GM23248 (cell line): ENCODE measurements around the gene TBC1D21.

Experiments used
- EZH2 ChIP-seq: fragments of 200-600 bp; sonication (generic); IDR thresholded peaks from 2 replicates; pipeline ENCODE4 v1.6.1; 2018; ENCODE audit warnings: antibody characterized with exemption, mild to moderate bottlenecking; ENCODE audit not compliant: insufficient read depth, poor library complexity, severe bottlenecking
- EZH2phosphoT487 ChIP-seq: fragments of 200-600 bp; sonication (generic); IDR thresholded peaks from 2 replicates; pipeline ENCODE4 v1.6.1; 2018; ENCODE audit warnings: antibody characterized with exemption, moderate library complexity, mild to moderate bottlenecking, low read depth; ENCODE audit not compliant: insufficient read depth

- TF ChIP-seq EZH2, result no peak
- TF ChIP-seq EZH2phosphoT487, result no peak
These were observed 60.9 kb downstream of the TBC1D21 start for GRCh38 chr15:73934281-73934680.
